ENCODE results near the gene FAM76A.

GRCh38 chr1:27710574-27710973, 15.2 kb upstream of the FAM76A start:
- TF ChIP-seq POLR2AphosphoS5 (IDR thresholded peaks at IDR 0.05; ENCODE audit: low read depth, low read length) (no peak), SPI1 (IDR thresholded peaks at IDR 0.05; ENCODE audit: low read depth, low read length) (no peak), POLR2A (IDR thresholded peaks at IDR 0.05; ENCODE audit: low read depth, low read length) (no peak), TAF1 (IDR thresholded peaks at IDR 0.05; ENCODE audit: low read depth, low read length) (no peak)

Data from GM12891 (cell line).